Lung (tissue), 12 donors: ENCODE measurements around the gene SREK1IP1. TPM values are rescaled to one million over a fixed set of nuclear protein-coding genes. Genes with fewer than 3 reads are reported as not detected.

Experiments
- ATAC-seq: fragments of 200-7000 bp; cut with Tn5 transposase; one replicate; pipeline ENCODE4 v1.9.1; 2020; ENCODE audit warnings: moderate number of reproducible peaks; ENCODE audit not compliant: insufficient read depth, low FRiP score
- DNase-seq, 3 donors: peaks; one replicate each; pipeline ENCODE4 v3.0.0-alpha.2; 2013 to 2017
- H3K27ac ChIP-seq, 2 donors: one replicate each; pipeline ENCODE4 v1.5.1; 2013; ENCODE audit warnings: mild to moderate bottlenecking in 2 of 2, moderate library complexity in 2 of 2, control low read depth in 1 of 2, inconsistent platforms in 1 of 2, low read depth in 1 of 2, low read length in 1 of 2
- H3K27me3 ChIP-seq, 3 donors: one replicate each; pipeline ENCODE4 v1.5.1; 2013; ENCODE audit warnings: low read length in 2 of 3; ENCODE audit not compliant: control insufficient read depth in 3 of 3, insufficient read depth in 3 of 3
- H3K36me3 ChIP-seq, 4 donors: one replicate each; pipeline ENCODE4 v1.5.1; 2013; ENCODE audit warnings: low read length in 4 of 4, mild to moderate bottlenecking in 1 of 4, moderate library complexity in 1 of 4; ENCODE audit not compliant: control insufficient read depth in 4 of 4, insufficient read depth in 4 of 4
- H3K4me1 ChIP-seq, 5 donors: one replicate each; pipeline ENCODE4 v1.5.1; 2013; ENCODE audit warnings: low read length in 5 of 5, mild to moderate bottlenecking in 2 of 5, moderate library complexity in 1 of 5; ENCODE audit not compliant: control insufficient read depth in 5 of 5, insufficient read depth in 5 of 5
- H3K4me3 ChIP-seq: one replicate; pipeline ENCODE4 v1.5.1; 2013; ENCODE audit warnings: mild to moderate bottlenecking, control low read depth, moderate library complexity
- H3K9ac ChIP-seq, 2 donors: one replicate each; pipeline ENCODE4 v1.5.1; 2013; ENCODE audit warnings: low read length in 2 of 2, control low read depth in 1 of 2; ENCODE audit not compliant: insufficient read depth in 1 of 2
- H3K9me3 ChIP-seq, 4 donors: one replicate each; pipeline ENCODE4 v1.5.1; 2013; ENCODE audit warnings: low read length in 3 of 4, mild to moderate bottlenecking in 1 of 4, moderate library complexity in 1 of 4; ENCODE audit not compliant: control insufficient read depth in 4 of 4, insufficient read depth in 3 of 4
- WGBS, 2 donors: extraction: QIAGEN DNeasy Blood & Tissue Kit; methylation state at CpG; one replicate each; pipeline ENCODE4 v1.1.7; 2013; 5-methylcytosine and 5-hydroxymethylcytosine counted together
- polyA plus RNA-seq, 2 donors: library from polyadenylated mRNA; stranded (reverse); fragments of 200-250 nt; gene quantifications; one replicate each; pipeline ENCODE4 v1.2.1, GENCODE V29; 2013
- total RNA-seq, 2 donors: library from RNA; depleted of rRNA in 1 of 2; stranded (reverse); fragments of >200 nt in 1 of 2; gene quantifications; one replicate each; pipeline ENCODE4 v1.2.1, GENCODE V29; 2014 to 2021
- TF ChIP-seq, protein P1 (sequence below): IDR thresholded peaks from 2 replicates; pipeline ENCODE4 v1.5.1; 2012; ENCODE audit warnings: mild to moderate bottlenecking; ENCODE audit errors: control extremely low read depth, extremely low read depth
- donor health status: control.
- donor health status: control.
- donor health status: Bipolar disorder and iron deficiency.
- donor health status: healthy.
- donor health status: DM: yes; HTN: yes; CAD: no.

SREK1IP1 gene
- total and polyA plus RNA-seq, 4 donors = 10.8 to 17.0 (median 16.2) TPM

DNA sequence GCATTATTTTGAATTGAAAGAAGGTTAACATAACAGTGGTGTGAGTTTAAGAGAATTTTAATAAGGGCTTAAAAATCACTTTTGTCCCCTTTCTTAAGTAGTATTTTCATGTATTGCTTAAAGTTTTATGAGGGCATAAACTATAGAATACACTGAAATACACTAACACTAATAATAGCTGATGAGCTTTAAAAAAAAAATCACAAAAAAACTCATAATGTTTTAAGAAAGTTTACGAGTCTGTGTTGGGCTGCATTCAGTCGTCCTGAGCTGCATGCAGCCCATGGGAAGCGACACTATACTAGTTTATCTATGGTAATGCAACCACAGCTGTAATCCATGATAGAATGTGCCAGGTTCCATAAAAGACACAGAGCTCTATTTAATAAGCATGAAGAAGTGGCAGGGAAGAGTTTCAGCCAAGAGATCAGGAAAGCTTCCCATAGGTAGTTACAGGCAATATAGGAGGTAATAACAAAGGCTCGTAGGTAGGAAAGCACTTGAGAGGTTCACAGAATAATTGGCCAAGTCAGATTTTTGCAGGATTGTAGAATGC, 4.5 kb downstream of the SREK1IP1 start:
- DNase-seq = no peak
- no peak overlapping the region for H3K4me3 ChIP-seq
- peaks cover 5 to 16% (median 9%) of the 10 kb centered on the region in 5 donors for H3K4me1 ChIP-seq
- TF ChIP-seq, protein P1, sequence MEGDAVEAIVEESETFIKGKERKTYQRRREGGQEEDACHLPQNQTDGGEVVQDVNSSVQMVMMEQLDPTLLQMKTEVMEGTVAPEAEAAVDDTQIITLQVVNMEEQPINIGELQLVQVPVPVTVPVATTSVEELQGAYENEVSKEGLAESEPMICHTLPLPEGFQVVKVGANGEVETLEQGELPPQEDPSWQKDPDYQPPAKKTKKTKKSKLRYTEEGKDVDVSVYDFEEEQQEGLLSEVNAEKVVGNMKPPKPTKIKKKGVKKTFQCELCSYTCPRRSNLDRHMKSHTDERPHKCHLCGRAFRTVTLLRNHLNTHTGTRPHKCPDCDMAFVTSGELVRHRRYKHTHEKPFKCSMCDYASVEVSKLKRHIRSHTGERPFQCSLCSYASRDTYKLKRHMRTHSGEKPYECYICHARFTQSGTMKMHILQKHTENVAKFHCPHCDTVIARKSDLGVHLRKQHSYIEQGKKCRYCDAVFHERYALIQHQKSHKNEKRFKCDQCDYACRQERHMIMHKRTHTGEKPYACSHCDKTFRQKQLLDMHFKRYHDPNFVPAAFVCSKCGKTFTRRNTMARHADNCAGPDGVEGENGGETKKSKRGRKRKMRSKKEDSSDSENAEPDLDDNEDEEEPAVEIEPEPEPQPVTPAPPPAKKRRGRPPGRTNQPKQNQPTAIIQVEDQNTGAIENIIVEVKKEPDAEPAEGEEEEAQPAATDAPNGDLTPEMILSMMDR = no peak
- no peaks in the 10 kb centered on the region for H3K27me3 ChIP-seq
- peaks cover 0 to 11% (median 7%) of the 10 kb centered on the region in 4 donors for H3K36me3 ChIP-seq
- no peak for ATAC-seq
- 90 to 91% methylated on average over 4 of the region's 4 CpGs for WGBS, 2 donors
- H3K9me3 ChIP-seq = no peaks in the 10 kb centered on the region
- no peak overlapping the region for H3K9ac ChIP-seq
- no peak overlapping the region for H3K27ac ChIP-seq

DNA sequence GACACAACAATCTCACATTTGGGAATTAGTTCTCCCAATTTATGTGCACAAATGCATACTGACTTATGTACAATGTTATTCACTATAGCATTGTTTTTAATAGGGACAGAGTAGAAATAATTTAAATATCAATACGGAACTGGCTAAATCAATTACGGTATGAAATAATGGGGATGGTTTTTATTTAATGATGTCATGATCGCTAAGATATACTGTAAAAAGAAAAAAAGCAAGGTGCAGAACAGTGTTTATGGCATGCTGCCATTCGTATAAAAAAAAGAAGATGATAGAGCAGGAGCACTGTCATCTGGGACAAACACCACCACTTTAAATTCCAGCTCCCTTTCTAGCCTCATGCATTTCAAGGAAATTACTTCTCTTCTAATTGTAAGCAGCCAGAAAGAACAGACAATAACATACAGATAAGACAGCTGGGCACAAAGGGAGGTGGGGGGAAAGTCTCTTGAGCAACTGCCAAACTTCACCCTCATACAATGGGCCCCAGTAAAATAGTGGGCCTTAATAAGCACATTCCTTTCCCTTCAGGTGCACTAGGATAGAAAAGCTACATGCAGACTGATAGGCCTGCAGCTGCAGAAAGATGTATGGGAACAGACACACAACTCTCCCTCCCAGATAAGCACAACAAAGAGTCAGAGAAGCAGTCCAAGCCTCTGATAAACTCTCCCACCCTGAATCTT, 8.4 kb downstream of the SREK1IP1 start:
- 68 to 75% methylated on average over 4 of the region's 4 CpGs for WGBS, 2 donors
- DNase-seq (no peak), ATAC-seq (no peak)
- Histone ChIP-seq H3K4me1 (peaks cover 0 to 8% (median 0%) of the 10 kb centered on the region in 5 donors), H3K27ac (no peak overlapping the region), H3K9me3 (no peaks in the 10 kb centered on the region), H3K36me3 (peaks cover 0 to 10% (median 3%) of the 10 kb centered on the region in 4 donors), H3K9ac (no peak overlapping the region), H3K27me3 (no peaks in the 10 kb centered on the region), H3K4me3 (no peak overlapping the region)
- TF ChIP-seq, protein P1 = no peak

DNA sequence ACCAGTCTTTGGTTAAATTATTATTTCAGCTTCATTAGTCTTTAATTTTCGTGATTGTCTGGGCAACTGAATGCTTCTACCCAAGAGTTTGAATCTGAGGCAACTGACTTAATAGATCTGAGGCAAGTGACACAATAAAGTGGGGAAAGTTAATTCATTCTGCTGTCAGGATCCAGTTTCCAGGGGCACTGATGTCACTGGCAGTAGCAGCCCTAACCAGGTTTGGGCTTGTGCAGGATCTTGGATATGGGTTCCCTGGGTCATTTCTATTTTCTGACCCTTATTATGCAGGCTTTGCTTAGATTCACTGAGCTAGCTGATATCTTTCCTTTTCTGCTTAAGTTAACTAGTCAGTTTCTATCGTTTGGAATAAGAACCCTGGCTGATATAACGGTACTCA, 9.6 kb downstream of the SREK1IP1 start:
- Histone ChIP-seq H3K27me3 (no peaks in the 10 kb centered on the region), H3K36me3 (peaks cover 0 to 6% (median 3%) of the 10 kb centered on the region in 4 donors), H3K9me3 (no peaks in the 10 kb centered on the region), H3K9ac (no peak overlapping the region), H3K27ac (no peak overlapping the region), H3K4me3 (no peak overlapping the region), H3K4me1 (peaks cover 0 to 8% (median 0%) of the 10 kb centered on the region in 5 donors)
- 74 to 86% methylated on average over 3 of the region's 3 CpGs for WGBS, 2 donors
- TF ChIP-seq, protein P1 = no peak
- ATAC-seq = no peak
- DNase-seq = no peak
